HepG2 (cell line): ENCODE measurements around the gene IQCE. TPM values are rescaled to one million over a fixed set of nuclear protein-coding genes. Genes with fewer than 3 reads are reported as not detected.

Source experiments
- CBFB ChIP-seq: sonication (generic); formaldehyde crosslinking; IDR thresholded peaks from 2 replicates; pipeline ENCODE4 v1.4.0; 2020; ENCODE audit warnings: missing genetic modification reagents
- CREM ChIP-seq, 2 experiments: sonication (generic) in 1 of 2; formaldehyde crosslinking in 1 of 2; IDR thresholded peaks; 2 replicates each; pipeline versions ENCODE4 v1.4.0 to v1.6.1; 2016 to 2020; ENCODE audit warnings: antibody characterized with exemption in 1 of 2, mild to moderate bottlenecking in 1 of 2, missing genetic modification reagents in 1 of 2
- DPF2 ChIP-seq: sonication (generic); formaldehyde crosslinking; IDR thresholded peaks from 2 replicates; pipeline ENCODE4 v1.4.0; 2020; ENCODE audit warnings: mild to moderate bottlenecking, low read depth, missing genetic modification reagents, borderline replicate concordance
- HCFC1 ChIP-seq: fragments of 150-350 bp; IDR thresholded peaks from 2 replicates; pipeline ENCODE4 v1.6.1; 2014; ENCODE audit warnings: low read depth, low read length
- HOXA3 ChIP-seq: sonication (generic); formaldehyde crosslinking; IDR thresholded peaks from 2 replicates; pipeline ENCODE4 v1.5.0; 2020; ENCODE audit warnings: missing genetic modification reagents
- MEF2D ChIP-seq: sonication (generic); formaldehyde crosslinking; IDR thresholded peaks from 2 replicates; pipeline ENCODE4 v1.5.1; 2020; ENCODE audit warnings: mild to moderate bottlenecking, missing genetic modification reagents
- MIER3 ChIP-seq: IDR thresholded peaks from 2 replicates; pipeline ENCODE4 v1.6.1; 2016; ENCODE audit warnings: missing compliant biosample characterization, borderline replicate concordance
- PHF21A ChIP-seq: sonication (generic); formaldehyde crosslinking; IDR thresholded peaks from 2 replicates; pipeline ENCODE4 v1.5.0; 2020; ENCODE audit warnings: mild to moderate bottlenecking, missing genetic modification reagents
- ZFP91 ChIP-seq: sonication (generic); formaldehyde crosslinking; IDR thresholded peaks from 2 replicates; pipeline ENCODE4 v1.9.0; 2022; ENCODE audit warnings: missing genetic modification reagents, mild to moderate bottlenecking, borderline replicate concordance
- ZNF253 ChIP-seq: sonication (generic); formaldehyde crosslinking; IDR thresholded peaks from 2 replicates; pipeline ENCODE4 v1.8.0; 2022; ENCODE audit warnings: mild to moderate bottlenecking, missing genetic modification reagents, borderline replicate concordance
- ZNF34 ChIP-seq: sonication (generic); formaldehyde crosslinking; IDR thresholded peaks from 2 replicates; pipeline ENCODE4 v1.4.0; 2020; ENCODE audit warnings: mild to moderate bottlenecking, missing genetic modification reagents, borderline replicate concordance
- ZNF383 ChIP-seq: sonication (generic); formaldehyde crosslinking; IDR thresholded peaks from 2 replicates; pipeline ENCODE4 v1.4.0; 2020; ENCODE audit warnings: missing genetic modification reagents, mild to moderate bottlenecking, borderline replicate concordance
- ZNF446 ChIP-seq: sonication (generic); formaldehyde crosslinking; IDR thresholded peaks from 2 replicates; pipeline ENCODE4 v1.5.0; 2020; ENCODE audit warnings: mild to moderate bottlenecking, missing genetic modification reagents
- polyA plus RNA-seq, 8 experiments: library from polyadenylated mRNA; depleted of rRNA in 3 of 8; stranded (reverse) in 7 of 8; unstranded in 1 of 8; fragments of >200 nt; fragmentation: Illumina TruSeq in 4 of 8; extraction: Trizol in 4 of 8; gene quantifications; 2 replicates each; pipeline versions ENCODE4 v1.2.1 to v1.2.3, GENCODE V29; 2011 to 2016; ENCODE audit warnings: low read depth in 4 of 8, missing spikeins in 1 of 8, mixed read lengths in 1 of 8; ENCODE audit not compliant: insufficient read depth in 1 of 8
- total RNA-seq, 5 experiments: library from RNA; depleted of rRNA; stranded (reverse); fragments of >200 nt; fragmentation: Illumina TruSeq; extraction: Trizol; gene quantifications; 2 replicates each; pipeline ENCODE4 v1.2.3, GENCODE V29; 2016; ENCODE audit warnings: low read depth in 1 of 5
- TF ChIP-seq, protein P1 (sequence below), 2 experiments: sonication (generic) in 1 of 2; formaldehyde crosslinking in 1 of 2; IDR thresholded peaks; 2 replicates each; pipeline versions ENCODE4 v1.4.0 to v1.6.1; 2018 to 2020; ENCODE audit warnings: missing genetic modification reagents in 2 of 2, borderline replicate concordance in 1 of 2, low read depth in 1 of 2, mild to moderate bottlenecking in 1 of 2, missing biosample characterization in 1 of 2
- TF ChIP-seq, protein P2 (sequence below): sonication (generic); formaldehyde crosslinking; IDR thresholded peaks from 2 replicates; pipeline ENCODE4 v1.5.0; 2020; ENCODE audit warnings: missing genetic modification reagents
- TF ChIP-seq, protein P3 (sequence below): sonication (generic); formaldehyde crosslinking; IDR thresholded peaks from 2 replicates; pipeline ENCODE4 v1.5.1; 2020; ENCODE audit warnings: mild to moderate bottlenecking, missing genetic modification reagents
- TF ChIP-seq, protein P4 (sequence below): IDR thresholded peaks from 2 replicates; pipeline ENCODE4 v1.6.1; 2016; ENCODE audit warnings: missing compliant biosample characterization, missing genetic modification reagents, borderline replicate concordance

The IQCE gene
- total and polyA plus RNA-seq, 2 of the 13 experiments (the other 11 are each of a cell fraction or from before 2014, with no cell fraction given): 1.5 to 2.5 TPM

DNA sequence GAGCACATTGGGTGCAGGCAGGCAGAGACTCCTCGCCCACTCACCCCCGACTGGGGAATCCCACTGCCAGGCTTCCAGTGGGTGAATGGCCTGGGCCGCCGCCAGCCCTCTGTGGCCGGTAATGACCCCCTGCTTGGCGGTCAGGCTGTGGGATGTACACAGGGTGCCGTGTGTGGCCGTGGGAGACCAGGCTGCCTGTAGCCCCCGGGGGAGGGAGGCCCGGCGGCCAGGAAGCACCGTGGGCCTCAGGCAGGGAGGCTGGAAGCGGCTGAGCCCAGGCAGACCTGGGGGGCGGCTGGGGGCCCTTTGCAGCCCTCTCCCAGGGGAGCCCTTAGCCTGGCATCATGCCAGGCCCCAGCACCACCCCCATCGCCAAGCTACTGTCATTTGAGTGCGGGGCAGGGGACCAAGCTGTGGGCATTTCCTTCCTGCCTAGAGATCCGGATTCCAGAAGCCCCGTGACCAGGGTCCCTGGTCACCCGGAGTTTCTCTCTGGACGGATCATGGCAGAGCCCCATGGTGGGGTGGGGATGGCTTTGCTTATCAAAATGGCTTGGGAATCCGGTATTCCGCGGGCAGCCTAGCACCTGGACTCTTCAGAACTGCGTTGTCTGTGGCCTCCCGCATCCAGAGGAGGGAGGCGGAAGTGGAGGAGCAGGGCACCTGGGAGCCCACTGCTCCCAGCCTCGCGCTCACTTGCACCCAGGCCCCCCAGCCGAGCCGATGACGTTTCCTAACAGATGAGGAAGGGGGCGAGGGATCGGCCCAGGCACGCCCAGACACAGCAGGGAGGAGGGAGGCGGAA is 74.2 kb downstream of the IQCE start (continued):
- TF ChIP-seq ZFP91 (CRISPR knock-in tag) (peak; percentile 55; the same call in 1 of the 2 replicates), CBFB (CRISPR knock-in tag) (no peak), HCFC1 (no peak), ZNF34 (no peak), MIER3 (CRISPR knock-in tag) (no peak), MEF2D (CRISPR knock-in tag) (0 out of 2 replicates have a peak, but pooled peaks have one; percentile 4), CREM (IDR thresholded peaks at IDR 0.05) (peak; percentile 53; the same call in 1 of the 2 replicates), CREM (CRISPR knock-in tag; IDR thresholded peaks at IDR 0.05) (no peak), ZNF253 (CRISPR knock-in tag) (no peak), ZNF446 (CRISPR knock-in tag) (0 out of 2 replicates have a peak, but pooled peaks have one; percentile 38), PHF21A (CRISPR knock-in tag) (no peak), HOXA3 (CRISPR knock-in tag) (peak; percentile 49; the same call in 1 of the 2 replicates), ZNF383 (CRISPR knock-in tag) (no peak), DPF2 (CRISPR knock-in tag) (no peak)
- TF ChIP-seq, protein P1, sequence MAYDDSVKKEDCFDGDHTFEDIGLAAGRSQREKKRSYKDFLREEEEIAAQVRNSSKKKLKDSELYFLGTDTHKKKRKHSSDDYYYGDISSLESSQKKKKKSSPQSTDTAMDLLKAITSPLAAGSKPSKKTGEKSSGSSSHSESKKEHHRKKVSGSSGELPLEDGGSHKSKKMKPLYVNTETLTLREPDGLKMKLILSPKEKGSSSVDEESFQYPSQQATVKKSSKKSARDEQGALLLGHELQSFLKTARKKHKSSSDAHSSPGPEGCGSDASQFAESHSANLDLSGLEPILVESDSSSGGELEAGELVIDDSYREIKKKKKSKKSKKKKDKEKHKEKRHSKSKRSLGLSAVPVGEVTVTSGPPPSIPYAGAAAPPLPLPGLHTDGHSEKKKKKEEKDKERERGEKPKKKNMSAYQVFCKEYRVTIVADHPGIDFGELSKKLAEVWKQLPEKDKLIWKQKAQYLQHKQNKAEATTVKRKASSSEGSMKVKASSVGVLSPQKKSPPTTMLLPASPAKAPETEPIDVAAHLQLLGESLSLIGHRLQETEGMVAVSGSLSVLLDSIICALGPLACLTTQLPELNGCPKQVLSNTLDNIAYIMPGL (CRISPR knock-in tag; IDR thresholded peaks at IDR 0.05; ENCODE audit: borderline replicate concordance in 1 of 2, low read depth in 1 of 2): peak in 1 of 2 experiments; percentile 50; a peak in 3 of 4 replicates
- TF ChIP-seq, protein P2, sequence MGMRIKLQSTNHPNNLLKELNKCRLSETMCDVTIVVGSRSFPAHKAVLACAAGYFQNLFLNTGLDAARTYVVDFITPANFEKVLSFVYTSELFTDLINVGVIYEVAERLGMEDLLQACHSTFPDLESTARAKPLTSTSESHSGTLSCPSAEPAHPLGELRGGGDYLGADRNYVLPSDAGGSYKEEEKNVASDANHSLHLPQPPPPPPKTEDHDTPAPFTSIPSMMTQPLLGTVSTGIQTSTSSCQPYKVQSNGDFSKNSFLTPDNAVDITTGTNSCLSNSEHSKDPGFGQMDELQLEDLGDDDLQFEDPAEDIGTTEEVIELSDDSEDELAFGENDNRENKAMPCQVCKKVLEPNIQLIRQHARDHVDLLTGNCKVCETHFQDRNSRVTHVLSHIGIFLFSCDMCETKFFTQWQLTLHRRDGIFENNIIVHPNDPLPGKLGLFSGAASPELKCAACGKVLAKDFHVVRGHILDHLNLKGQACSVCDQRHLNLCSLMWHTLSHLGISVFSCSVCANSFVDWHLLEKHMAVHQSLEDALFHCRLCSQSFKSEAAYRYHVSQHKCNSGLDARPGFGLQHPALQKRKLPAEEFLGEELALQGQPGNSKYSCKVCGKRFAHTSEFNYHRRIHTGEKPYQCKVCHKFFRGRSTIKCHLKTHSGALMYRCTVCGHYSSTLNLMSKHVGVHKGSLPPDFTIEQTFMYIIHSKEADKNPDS: no peak
- TF ChIP-seq, protein P3, sequence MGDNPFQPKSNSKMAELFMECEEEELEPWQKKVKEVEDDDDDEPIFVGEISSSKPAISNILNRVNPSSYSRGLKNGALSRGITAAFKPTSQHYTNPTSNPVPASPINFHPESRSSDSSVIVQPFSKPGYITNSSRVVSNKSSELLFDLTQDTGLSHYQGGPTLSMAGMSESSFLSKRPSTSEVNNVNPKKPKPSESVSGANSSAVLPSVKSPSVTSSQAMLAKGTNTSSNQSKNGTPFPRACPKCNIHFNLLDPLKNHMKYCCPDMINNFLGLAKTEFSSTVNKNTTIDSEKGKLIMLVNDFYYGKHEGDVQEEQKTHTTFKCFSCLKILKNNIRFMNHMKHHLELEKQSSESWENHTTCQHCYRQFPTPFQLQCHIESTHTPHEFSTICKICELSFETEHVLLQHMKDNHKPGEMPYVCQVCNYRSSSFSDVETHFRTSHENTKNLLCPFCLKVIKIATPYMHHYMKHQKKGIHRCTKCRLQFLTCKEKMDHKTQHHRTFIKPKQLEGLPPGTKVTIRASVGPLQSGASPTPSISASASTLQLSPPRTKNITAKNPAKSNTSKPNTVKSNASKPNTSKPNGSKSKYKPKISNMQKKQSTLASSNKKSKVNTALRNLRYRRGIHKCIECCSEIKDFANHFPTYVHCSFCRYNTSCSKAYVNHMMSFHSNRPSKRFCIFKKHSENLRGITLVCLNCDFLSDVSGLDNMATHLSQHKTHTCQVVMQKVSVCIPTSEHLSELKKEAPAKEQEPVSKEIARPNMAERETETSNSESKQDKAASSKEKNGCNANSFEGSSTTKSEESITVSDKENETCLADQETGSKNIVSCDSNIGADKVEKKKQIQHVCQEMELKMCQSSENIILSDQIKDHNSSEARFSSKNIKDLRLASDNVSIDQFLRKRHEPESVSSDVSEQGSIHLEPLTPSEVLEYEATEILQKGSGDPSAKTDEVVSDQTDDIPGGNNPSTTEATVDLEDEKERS (CRISPR knock-in tag): no peak
- TF ChIP-seq, protein P4, sequence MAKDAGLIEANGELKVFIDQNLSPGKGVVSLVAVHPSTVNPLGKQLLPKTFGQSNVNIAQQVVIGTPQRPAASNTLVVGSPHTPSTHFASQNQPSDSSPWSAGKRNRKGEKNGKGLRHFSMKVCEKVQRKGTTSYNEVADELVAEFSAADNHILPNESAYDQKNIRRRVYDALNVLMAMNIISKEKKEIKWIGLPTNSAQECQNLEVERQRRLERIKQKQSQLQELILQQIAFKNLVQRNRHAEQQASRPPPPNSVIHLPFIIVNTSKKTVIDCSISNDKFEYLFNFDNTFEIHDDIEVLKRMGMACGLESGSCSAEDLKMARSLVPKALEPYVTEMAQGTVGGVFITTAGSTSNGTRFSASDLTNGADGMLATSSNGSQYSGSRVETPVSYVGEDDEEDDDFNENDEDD (CRISPR knock-in tag): peak; percentile 43; the same call in 1 of the 2 replicates
